GM12891 (cell line): ENCODE data around the gene TAF11L11. TPM values are rescaled to one million over a fixed set of nuclear protein-coding genes. Genes with fewer than 3 reads are reported as not detected.
"Not testable (repeated sequence)": the region's sequence is repeated elsewhere in the genome, so short reads cannot be mapped to it uniquely, and the experiment has no call there.

Experiments used
- DNase-seq: peaks from one replicate; pipeline ENCODE4 v3.0.0; 2011; ENCODE audit warnings: low spot score; ENCODE audit not compliant: insufficient read length
- FAIRE-seq: peaks from 2 replicates; lab custom pipeline; 2011; peaks lifted over from hg19 to GRCh38; lab: Jason Lieb, UNC
- PAX5 ChIP-seq: IDR thresholded peaks from 2 replicates; pipeline ENCODE4 v1.6.1; 2011; ENCODE audit warnings: low read length, moderate library complexity, mild to moderate bottlenecking; ENCODE audit not compliant: insufficient read depth, severe bottlenecking
- POLR2A ChIP-seq: IDR thresholded peaks from 2 replicates; pipeline ENCODE4 v1.6.1; 2011; ENCODE audit warnings: low read depth, low read length, control low read depth
- POLR2AphosphoS5 ChIP-seq: IDR thresholded peaks from 2 replicates; pipeline ENCODE4 v1.6.1; 2011; ENCODE audit warnings: low read depth, low read length, control low read depth
- POU2F2 ChIP-seq: IDR thresholded peaks from 2 replicates; pipeline ENCODE4 v1.6.1; 2011; ENCODE audit warnings: low read depth, mild to moderate bottlenecking, control low read depth, low read length, moderate library complexity
- SPI1 ChIP-seq: IDR thresholded peaks from 2 replicates; pipeline ENCODE4 v1.6.1; 2011; ENCODE audit warnings: low read depth, low read length, control low read depth
- TAF1 ChIP-seq: IDR thresholded peaks from 2 replicates; pipeline ENCODE4 v1.6.1; 2011; ENCODE audit warnings: low read depth, low read length, control low read depth
- polyA plus RNA-seq: library from polyadenylated mRNA; unstranded; fragments of >200 nt; gene quantifications from one replicate; pipeline ENCODE4 v1.2.1, GENCODE V29; 2012; ENCODE audit warnings: low read depth, missing spikeins, inconsistent platforms; ENCODE audit not compliant: missing spikeins

TAF11L11 gene
- not detected for polyA plus RNA-seq

DNA sequence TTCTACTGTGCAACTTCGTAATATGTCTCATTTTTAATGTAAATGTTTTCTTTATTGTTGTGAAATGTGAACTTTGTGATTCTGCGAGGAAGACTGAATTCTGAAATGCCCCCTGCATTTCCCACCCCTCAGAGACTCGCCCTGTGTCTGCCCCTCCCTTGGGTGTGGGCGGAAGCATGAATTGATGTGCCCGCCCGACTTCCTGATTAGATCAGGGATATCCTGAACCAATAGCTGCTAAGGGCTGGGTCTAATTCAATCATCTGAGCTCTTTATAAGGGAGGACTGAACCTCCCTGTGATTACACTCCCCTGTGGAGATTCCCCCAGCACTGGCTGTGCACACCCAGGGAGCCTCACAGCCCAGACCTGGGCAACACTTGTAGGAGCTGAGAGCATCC lies at the start of gene TAF11L11:
TAF11L11 (plus strand) TSS at position 304 of the 400 bp plus-strand sequence.
- not testable (repeated sequence) for FAIRE-seq

DNA sequence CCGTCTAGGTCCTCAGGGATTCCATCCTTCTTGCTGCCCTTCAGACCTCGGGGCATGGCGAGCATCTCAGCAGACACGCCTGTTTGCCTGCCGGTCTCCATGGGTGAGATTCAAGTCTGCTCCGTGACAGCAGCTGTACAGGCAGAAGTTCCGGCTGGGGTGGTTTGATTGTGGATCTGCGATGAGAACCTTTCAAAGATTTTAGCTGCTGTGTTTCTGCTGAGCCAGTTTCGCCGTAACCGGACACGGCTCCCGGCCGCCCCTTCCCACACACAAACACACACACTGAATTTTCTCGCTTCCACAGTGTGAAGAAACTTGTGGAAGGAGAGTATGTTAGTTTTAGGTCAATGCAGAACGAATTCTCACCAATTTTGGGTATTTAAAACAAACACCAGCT lies 18.3 kb upstream of the TAF11L11 start, which contains the start of gene TAF11L7:
TAF11L7 (minus strand) TSS at position 101 of the 400 bp plus-strand sequence.
- DNase-seq, FAIRE-seq: not testable (repeated sequence)

More for the DNA sequence above, at the start of gene TAF11L11:
- not testable (repeated sequence) for DNase-seq

GRCh38 chr5:17590860-17591259 lies 13.1 kb upstream of the TAF11L11 start, which contains the start of gene TAF11L8:
Gene TAF11L8, minus strand, starts transcription at chr5:17590960.
- not testable (repeated sequence) for DNase-seq, FAIRE-seq

DNA sequence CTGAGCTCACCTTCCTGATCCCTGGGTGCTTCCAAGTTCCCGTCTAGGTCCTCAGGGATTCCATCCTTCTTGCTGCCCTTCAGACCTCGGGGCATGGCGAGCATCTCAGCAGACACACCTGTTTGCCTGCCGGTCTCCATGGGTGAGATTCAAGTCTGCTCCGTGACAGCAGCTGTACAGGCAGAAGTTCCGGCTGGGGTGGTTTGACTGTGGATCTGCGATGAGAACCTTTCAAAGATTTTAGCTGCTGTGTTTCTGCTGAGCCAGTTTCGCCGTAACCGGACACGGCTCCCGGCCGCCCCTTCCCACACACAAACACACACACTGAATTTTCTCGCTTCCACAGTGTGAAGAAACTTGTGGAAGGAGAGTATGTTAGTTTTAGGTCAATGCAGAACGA lies 9.7 kb upstream of the TAF11L11 start, which contains the start of gene TAF11L9:
TAF11L9 (minus strand) TSS at position 140 of the 400 bp plus-strand sequence.
- not testable (repeated sequence) for DNase-seq, FAIRE-seq

- DNase-seq, FAIRE-seq: not testable (repeated sequence)
Measured at GRCh38 chr5:17597728-17598127, 6.3 kb upstream of the TAF11L11 start, which contains the start of gene TAF11L10. Gene TAF11L10, minus strand, starts transcription at chr5:17597828.

- TF ChIP-seq TAF1 (no peak), POLR2A (no peak), POLR2AphosphoS5 (no peak), SPI1 (no peak), PAX5 (no peak), POU2F2 (no peak)
- DNase-seq (no peak), FAIRE-seq (no peak)
Measured at GRCh38 chr5:17604951-17605350, 968 bp downstream of the TAF11L11 start.

- DNase-seq, FAIRE-seq: not testable (repeated sequence)
Measured at GRCh38 chr5:17607461-17607860, 3.5 kb downstream of the TAF11L11 start.

DNA sequence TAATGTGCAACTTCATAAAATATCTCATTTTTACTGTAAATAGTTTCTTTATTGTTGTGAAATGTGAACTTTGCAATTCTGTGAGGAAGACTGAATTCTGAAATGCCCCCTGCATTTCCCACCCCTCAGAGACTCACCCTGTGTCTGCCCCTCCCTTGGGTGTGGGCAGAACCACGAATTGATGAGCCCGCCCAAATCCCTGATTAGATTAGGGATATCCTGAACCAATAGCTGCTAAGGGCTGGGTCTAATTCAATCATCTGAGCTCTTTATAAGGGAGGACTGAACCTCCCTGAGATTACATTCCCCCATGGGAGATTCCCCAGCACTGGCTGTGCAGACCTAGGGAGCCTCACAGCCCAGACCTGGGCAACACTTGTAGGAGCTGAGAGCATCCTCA lies 6.1 kb downstream of the TAF11L11 start, which contains the start of gene TAF11L12:
TAF11L12 (plus strand) TSS at position 301 of the 400 bp plus-strand sequence.
- DNase-seq, FAIRE-seq: not testable (repeated sequence)

DNA sequence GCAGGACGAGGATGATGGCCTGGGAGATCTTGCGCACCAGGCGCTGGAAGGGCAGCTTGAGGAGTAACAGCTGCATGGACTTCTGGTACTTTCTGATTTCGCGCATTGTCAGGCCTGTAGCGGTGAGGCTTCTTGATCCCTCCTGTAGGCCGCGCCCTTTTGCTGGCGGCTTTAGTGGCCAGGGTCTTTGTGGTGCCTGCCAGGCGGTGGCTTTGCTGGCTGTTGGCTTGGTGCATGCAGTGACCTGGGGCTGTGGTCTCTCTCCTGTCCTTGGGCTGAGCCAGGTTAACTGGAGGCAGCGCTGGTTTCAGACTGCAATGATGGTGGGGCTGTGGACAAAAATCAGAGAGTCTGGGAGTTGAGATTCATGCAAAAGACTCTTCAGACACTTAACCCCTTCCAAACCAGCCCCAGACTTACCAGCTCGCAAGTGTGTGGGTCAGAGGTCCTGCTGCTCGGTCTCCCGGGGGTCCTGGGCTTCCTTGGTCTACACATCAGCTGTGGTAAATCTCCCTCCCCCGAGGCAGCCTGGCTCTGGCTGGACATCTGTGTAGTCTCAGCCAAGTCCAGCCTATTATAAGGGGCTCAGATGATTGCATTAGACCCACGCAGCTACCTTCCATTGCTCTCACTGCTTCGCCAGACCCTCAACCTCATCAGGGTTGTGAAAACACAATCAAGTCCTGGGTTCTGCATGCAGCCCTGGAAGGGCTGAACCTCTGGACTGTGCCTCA lies 11.1 kb downstream of the TAF11L11 start:
- no peak for FAIRE-seq
- no peak for DNase-seq
- TF ChIP-seq TAF1 (no peak), SPI1 (no peak), PAX5 (no peak), POLR2AphosphoS5 (no peak), POU2F2 (no peak), POLR2A (no peak)

DNA sequence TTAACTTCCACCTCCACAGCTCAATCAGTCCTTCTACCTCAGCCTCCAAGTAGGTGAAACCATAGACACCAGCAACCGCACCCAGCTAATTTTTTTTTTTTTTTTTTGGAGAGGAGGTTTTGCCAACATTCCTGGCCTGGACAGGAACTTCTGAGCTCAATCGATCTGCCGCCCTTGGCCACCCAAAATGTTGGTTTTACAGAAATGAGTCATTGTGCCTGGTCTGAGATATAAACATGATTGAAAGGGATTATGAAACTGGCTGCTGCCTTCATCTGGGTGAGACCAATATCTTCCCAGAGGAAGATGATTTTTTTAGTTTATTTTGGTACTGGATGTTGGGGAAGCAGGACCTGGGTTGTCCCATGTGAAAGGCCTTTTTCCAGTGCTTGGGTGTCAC lies 15.4 kb downstream of the TAF11L11 start:
- DNase-seq (no peak), FAIRE-seq (no peak)

DNA sequence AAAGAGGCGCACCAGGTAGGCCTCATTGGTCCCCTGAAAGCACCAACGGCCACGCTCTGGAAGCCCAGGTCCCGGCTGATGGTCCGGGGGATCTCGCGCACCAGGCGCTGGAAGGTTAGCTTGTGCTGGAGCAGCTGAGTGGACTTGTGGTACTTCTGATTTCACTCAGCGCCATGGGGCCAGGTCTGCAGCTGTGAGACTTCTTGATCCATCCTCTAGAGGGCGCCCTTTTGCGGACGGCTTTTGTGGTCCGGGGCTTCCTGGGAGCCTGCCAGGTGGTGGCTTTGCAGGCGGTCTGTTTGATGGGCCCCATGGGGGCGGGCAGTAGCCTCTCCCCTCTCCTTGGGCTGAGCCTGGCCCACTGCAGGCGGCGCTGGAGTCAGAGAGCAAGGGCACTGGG lies 16.6 kb downstream of the TAF11L11 start:
- FAIRE-seq (no peak), DNase-seq (no peak)
- TF ChIP-seq POLR2AphosphoS5 (no peak), SPI1 (no peak), POLR2A (no peak), PAX5 (no peak), TAF1 (no peak), POU2F2 (no peak)

More for the DNA sequence above, 15.4 kb downstream of the TAF11L11 start:
- TF ChIP-seq POLR2AphosphoS5 (no peak), TAF1 (no peak), POLR2A (no peak), PAX5 (no peak), SPI1 (no peak), POU2F2 (no peak)

DNA sequence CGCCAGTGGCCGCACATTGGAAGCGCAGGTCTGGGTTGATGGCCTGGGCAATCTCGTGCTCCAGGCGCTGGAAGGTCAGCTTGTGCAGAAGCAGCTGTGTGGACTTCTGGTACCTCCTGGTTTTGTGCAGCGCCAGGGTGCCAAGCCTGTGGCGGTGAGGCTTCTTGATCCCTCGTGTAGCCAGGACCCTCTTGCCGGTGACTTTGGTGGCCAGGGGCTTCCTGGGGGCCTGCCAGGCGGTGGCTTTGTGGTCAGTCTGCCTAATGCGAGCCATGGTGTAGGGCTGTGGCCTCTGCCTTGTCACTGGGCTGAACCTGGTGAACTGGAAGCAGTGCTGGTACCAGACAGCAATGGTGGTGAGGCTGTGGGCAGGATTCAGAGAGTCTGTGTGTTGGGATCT lies 21.7 kb downstream of the TAF11L11 start:
- no peak for TF ChIP-seq PAX5
- no peak for TF ChIP-seq SPI1
- TF ChIP-seq POLR2A, result no peak
- FAIRE-seq (no peak), DNase-seq (no peak)

- DNase-seq, FAIRE-seq: not testable (repeated sequence)
Measured at GRCh38 chr5:17631788-17632187, 27.8 kb downstream of the TAF11L11 start, which contains the start of gene TAF11L13. Gene TAF11L13, plus strand, starts transcription at chr5:17632088.
